ENCODE data around the gene CEP43.
A peak's percentile ranks its signal among the peaks of the same experiment; 100 is the strongest.

Gene CEP43

GRCh38 chr6:166999145-166999883 lies at the start of gene CEP43:
CEP43 (plus strand) TSS chr6:166999397; CDS start chr6:166999413, 16 bp downstream.
- TF ChIP-seq CTCF (IDR thresholded peaks at IDR 0.05; ENCODE audit: extremely low read depth, insufficient read depth, missing control alignments), result no peak
- DNase-seq (ENCODE audit: low spot score), result peak; percentile 99
- in situ Hi-C loops (cut with MboI; ENCODE audit: low pct_unique_long_range_greater_than_20kb, low sequenced_read_pairs, unreplicated experiment), result loop anchor here (10.0 kb wide), 1 partner anchor 135 kb away; no protein-coding TSS in a partner anchor

GRCh38 chr6:166949528-166950442 lies 49.4 kb upstream of the CEP43 start:
- in situ Hi-C loops (cut with MboI; ENCODE audit: low pct_unique_long_range_greater_than_20kb, low sequenced_read_pairs, unreplicated experiment), result loop anchor here (25.0 kb wide), 1 partner anchor 162 kb away; no protein-coding TSS in a partner anchor
- DNase-seq (ENCODE audit: low spot score), result no peak
- no peak for TF ChIP-seq CTCF (IDR thresholded peaks at IDR 0.05; ENCODE audit: extremely low read depth, insufficient read depth, missing control alignments)

- no peak for TF ChIP-seq CTCF (IDR thresholded peaks at IDR 0.05; ENCODE audit: extremely low read depth, insufficient read depth, missing control alignments)
- in situ Hi-C loops (cut with MboI; ENCODE audit: low pct_unique_long_range_greater_than_20kb, low sequenced_read_pairs, unreplicated experiment), result loop anchor here (25.0 kb wide), 1 partner anchor 163 kb away; no protein-coding TSS in a partner anchor
These were observed 48.8 kb upstream of the CEP43 start for GRCh38 chr6:166950443-166950821.

GRCh38 chr6:166950892-166951669 lies 48.1 kb upstream of the CEP43 start:
- in situ Hi-C loops (cut with MboI; ENCODE audit: low pct_unique_long_range_greater_than_20kb, low sequenced_read_pairs, unreplicated experiment), result loop anchor here (25.0 kb wide), 1 partner anchor 164 kb away; no protein-coding TSS in a partner anchor
- DNase-seq (ENCODE audit: low spot score), result peak; percentile 76
- TF ChIP-seq CTCF (IDR thresholded peaks at IDR 0.05; ENCODE audit: extremely low read depth, insufficient read depth, missing control alignments), result peak; percentile 68

More at GRCh38 chr6:166950443-166950821, 48.8 kb upstream of the CEP43 start:
- peak; percentile 72 for DNase-seq (ENCODE audit: low spot score)

- no peak for TF ChIP-seq CTCF (IDR thresholded peaks at IDR 0.05; ENCODE audit: extremely low read depth, insufficient read depth, missing control alignments)
- in situ Hi-C loops (cut with MboI; ENCODE audit: low pct_unique_long_range_greater_than_20kb, low sequenced_read_pairs, unreplicated experiment), result loop anchor here (25.0 kb wide), 1 partner anchor 164 kb away; no protein-coding TSS in a partner anchor
- no peak for DNase-seq (ENCODE audit: low spot score)
These were observed 47.5 kb upstream of the CEP43 start for GRCh38 chr6:166951670-166952060.

GRCh38 chr6:166952121-166952520 lies 47.1 kb upstream of the CEP43 start:
- no peak for DNase-seq (ENCODE audit: low spot score)
- TF ChIP-seq CTCF (IDR thresholded peaks at IDR 0.05; ENCODE audit: extremely low read depth, insufficient read depth, missing control alignments), result no peak
- in situ Hi-C loops (cut with MboI; ENCODE audit: low pct_unique_long_range_greater_than_20kb, low sequenced_read_pairs, unreplicated experiment), result loop anchor here (25.0 kb wide), 1 partner anchor 165 kb away; no protein-coding TSS in a partner anchor
